ENCODE results near the gene SLC4A1AP. TPM values are rescaled to one million over a fixed set of nuclear protein-coding genes. Genes with fewer than 3 reads are reported as not detected.

Gene SLC4A1AP
- total RNA-seq, 1 experiment from 2014 or later, result 33.8 TPM

DNA sequence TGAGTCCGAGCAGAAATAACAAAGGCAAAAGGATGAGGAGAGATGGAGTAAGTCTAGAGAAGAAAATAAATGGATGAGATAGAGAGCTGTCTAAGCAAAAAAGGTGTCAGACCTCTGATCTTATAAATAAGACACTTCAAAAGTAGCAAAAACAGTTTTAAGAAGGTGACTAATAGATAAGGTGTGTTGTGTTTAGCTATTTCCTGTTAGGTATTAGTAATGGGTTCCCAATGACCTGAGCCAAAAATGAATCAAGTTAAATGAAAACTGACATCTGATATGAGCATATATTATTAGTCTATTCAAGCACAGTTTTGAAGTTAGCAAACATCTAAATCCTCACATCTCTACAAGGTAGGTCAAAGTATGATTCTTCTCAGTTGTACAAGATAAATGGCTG is 10.9 kb upstream of the SLC4A1AP start:
- no peaks in the 10 kb centered on the region for H3K27me3 Mint-ChIP-seq (ENCODE audit: insufficient read depth, unreplicated experiment)
- no peak overlapping the region for H3K4me3 Mint-ChIP-seq (ENCODE audit: unreplicated experiment)
- H3K36me3 ChIP-seq (ENCODE audit: control insufficient read depth, insufficient read depth, low read length), result peaks cover 9% of the 10 kb centered on the region
- no peak overlapping the region for H3K27ac Mint-ChIP-seq (ENCODE audit: unreplicated experiment)
- no peaks in the 10 kb centered on the region for H3K9me3 Mint-ChIP-seq (ENCODE audit: unreplicated experiment)
- ChIA-PET CTCF (no interaction called here), POLR2A (interaction anchor here (0.5 kb wide), 1 partner anchor 66 kb away, joined by 3 read pairs; no protein-coding TSS in a partner anchor)
- H3K27me3 ChIP-seq (replicated peaks; ENCODE audit: control insufficient read depth, insufficient read depth, low read length), result no peaks in the 10 kb centered on the region
- H3K4me1 Mint-ChIP-seq (ENCODE audit: low read depth, unreplicated experiment), result peaks cover 6% of the 10 kb centered on the region
- DNase-seq, result no peak
- H3K4me3 ChIP-seq (ENCODE audit: low read depth, low read length), result no peak overlapping the region
- H3K36me3 Mint-ChIP-seq (ENCODE audit: insufficient read depth, unreplicated experiment), result peaks cover 79% of the 10 kb centered on the region
- no TSS peak for BruUV-seq (replicated peaks)
- intact Hi-C loops (cut with micrococcal nuclease; ENCODE audit: unreplicated experiment), result no loop called here
- H3K9me3 ChIP-seq, result no peaks in the 10 kb centered on the region
- TF ChIP-seq, protein P1, sequence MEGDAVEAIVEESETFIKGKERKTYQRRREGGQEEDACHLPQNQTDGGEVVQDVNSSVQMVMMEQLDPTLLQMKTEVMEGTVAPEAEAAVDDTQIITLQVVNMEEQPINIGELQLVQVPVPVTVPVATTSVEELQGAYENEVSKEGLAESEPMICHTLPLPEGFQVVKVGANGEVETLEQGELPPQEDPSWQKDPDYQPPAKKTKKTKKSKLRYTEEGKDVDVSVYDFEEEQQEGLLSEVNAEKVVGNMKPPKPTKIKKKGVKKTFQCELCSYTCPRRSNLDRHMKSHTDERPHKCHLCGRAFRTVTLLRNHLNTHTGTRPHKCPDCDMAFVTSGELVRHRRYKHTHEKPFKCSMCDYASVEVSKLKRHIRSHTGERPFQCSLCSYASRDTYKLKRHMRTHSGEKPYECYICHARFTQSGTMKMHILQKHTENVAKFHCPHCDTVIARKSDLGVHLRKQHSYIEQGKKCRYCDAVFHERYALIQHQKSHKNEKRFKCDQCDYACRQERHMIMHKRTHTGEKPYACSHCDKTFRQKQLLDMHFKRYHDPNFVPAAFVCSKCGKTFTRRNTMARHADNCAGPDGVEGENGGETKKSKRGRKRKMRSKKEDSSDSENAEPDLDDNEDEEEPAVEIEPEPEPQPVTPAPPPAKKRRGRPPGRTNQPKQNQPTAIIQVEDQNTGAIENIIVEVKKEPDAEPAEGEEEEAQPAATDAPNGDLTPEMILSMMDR (IDR thresholded peaks at IDR 0.05; ENCODE audit: insufficient read depth in 1 of 2, low read depth in 1 of 2, low read length in 1 of 2, severe bottlenecking in 1 of 2, unreplicated experiment in 1 of 2), result no peak
- H3K4me1 ChIP-seq, result 0 out of 2 replicates have a peak, but pooled peaks cover 3% of the 10 kb centered on the region

DNA sequence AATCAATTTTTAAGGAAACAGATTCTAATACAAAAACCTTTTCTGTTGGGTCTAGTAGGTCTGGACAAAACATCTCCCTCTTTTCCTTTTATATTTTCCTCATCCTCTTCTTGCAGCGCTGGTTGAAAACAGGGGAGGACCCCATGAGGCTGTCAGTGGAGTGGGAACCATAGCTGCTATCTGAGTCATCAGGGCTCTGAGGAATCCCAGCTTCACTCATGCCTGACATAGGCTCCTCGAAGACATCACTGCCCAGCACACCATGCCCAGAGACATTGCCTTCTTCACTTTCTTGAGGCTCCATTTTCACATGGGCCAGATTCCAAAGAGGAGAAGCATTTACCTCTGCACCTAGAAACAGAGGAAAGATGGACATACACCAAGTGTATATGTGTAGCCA is 10.3 kb upstream of the SLC4A1AP start:
- H3K27me3 Mint-ChIP-seq (ENCODE audit: insufficient read depth, unreplicated experiment), result no peaks in the 10 kb centered on the region
- CTCF ChIA-PET, result no interaction called here
- intact Hi-C loops (cut with micrococcal nuclease; ENCODE audit: unreplicated experiment), result no loop called here
- no peaks in the 10 kb centered on the region for H3K9me3 Mint-ChIP-seq (ENCODE audit: unreplicated experiment)
- no TSS peak for BruUV-seq (replicated peaks)
- Histone ChIP-seq H3K4me1 (0 out of 2 replicates have a peak, but pooled peaks cover 3% of the 10 kb centered on the region), H3K36me3 (ENCODE audit: control insufficient read depth, insufficient read depth, low read length) (peaks cover 7% of the 10 kb centered on the region), H3K4me3 (ENCODE audit: low read depth, low read length) (no peak overlapping the region), H3K9me3 (no peaks in the 10 kb centered on the region), H3K27me3 (replicated peaks; ENCODE audit: control insufficient read depth, insufficient read depth, low read length) (no peaks in the 10 kb centered on the region)
- H3K36me3 Mint-ChIP-seq (ENCODE audit: insufficient read depth, unreplicated experiment), result peaks cover 73% of the 10 kb centered on the region
- H3K4me3 Mint-ChIP-seq (ENCODE audit: unreplicated experiment), result no peak overlapping the region
- peaks cover 6% of the 10 kb centered on the region for H3K4me1 Mint-ChIP-seq (ENCODE audit: low read depth, unreplicated experiment)
- POLR2A ChIA-PET, result interaction anchor here (0.5 kb wide), 1 partner anchor 67 kb away, joined by 3 read pairs; no protein-coding TSS in a partner anchor
- no peak overlapping the region for H3K27ac Mint-ChIP-seq (ENCODE audit: unreplicated experiment)
- DNase-seq, result no peak
- TF ChIP-seq, protein P1 (IDR thresholded peaks at IDR 0.05; ENCODE audit: insufficient read depth in 1 of 2, low read depth in 1 of 2, low read length in 1 of 2, severe bottlenecking in 1 of 2, unreplicated experiment in 1 of 2), result no peak

DNA sequence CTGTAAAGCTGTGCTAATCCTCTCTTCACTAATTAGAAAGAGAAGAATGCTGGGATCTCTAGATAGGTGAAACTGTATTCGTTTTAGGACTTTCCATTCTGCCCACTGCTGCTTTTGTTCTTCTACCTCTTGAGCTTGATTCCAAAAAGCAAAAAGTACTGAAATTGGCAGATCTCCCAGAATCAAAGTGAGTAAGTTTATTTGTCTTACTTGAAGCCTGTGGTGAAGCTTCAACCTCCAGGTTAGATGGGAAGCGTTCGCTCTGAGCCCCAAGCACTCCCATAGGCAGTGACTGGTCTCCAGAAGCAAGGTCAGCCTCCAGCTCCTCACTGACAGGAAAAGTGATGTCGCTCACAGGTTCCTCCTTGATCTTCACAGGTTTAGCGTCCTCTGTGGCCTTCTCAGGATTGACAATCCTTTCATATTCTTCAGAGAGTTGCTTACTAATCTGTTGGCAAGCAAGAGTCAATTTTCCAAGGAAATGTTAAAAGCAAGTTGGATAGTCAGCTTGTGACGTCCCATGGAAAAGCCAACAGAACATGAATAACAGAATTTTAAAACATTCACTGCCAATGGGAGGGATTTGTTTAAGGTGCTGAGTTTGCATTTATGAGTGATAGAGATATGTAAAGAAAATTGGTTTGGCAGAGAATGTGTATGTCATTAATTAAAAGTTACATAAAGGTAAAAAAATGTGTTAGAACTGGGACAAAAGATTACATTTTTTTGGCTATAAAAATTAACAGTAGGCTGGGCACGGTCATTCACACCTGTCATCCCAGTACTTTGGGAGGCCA is 8.3 kb upstream of the SLC4A1AP start:
- CTCF ChIA-PET, result no interaction called here
- intact Hi-C loops (cut with micrococcal nuclease; ENCODE audit: unreplicated experiment), result no loop called here
- POLR2A ChIA-PET, result no interaction called here
- TF ChIP-seq, protein P1 (IDR thresholded peaks at IDR 0.05; ENCODE audit: insufficient read depth in 1 of 2, low read depth in 1 of 2, low read length in 1 of 2, severe bottlenecking in 1 of 2, unreplicated experiment in 1 of 2), result no peak
- Mint-ChIP-seq H3K27ac (ENCODE audit: unreplicated experiment) (no peak overlapping the region), H3K36me3 (ENCODE audit: insufficient read depth, unreplicated experiment) (peaks cover 72% of the 10 kb centered on the region), H3K9me3 (ENCODE audit: unreplicated experiment) (no peaks in the 10 kb centered on the region), H3K4me1 (ENCODE audit: low read depth, unreplicated experiment) (peaks cover 6% of the 10 kb centered on the region), H3K27me3 (ENCODE audit: insufficient read depth, unreplicated experiment) (no peaks in the 10 kb centered on the region), H3K4me3 (ENCODE audit: unreplicated experiment) (no peak overlapping the region)
- 0 out of 2 replicates have a peak, but pooled peaks cover 3% of the 10 kb centered on the region for H3K4me1 ChIP-seq
- no peak overlapping the region for H3K4me3 ChIP-seq (ENCODE audit: low read depth, low read length)
- no peaks in the 10 kb centered on the region for H3K9me3 ChIP-seq
- no peaks in the 10 kb centered on the region for H3K27me3 ChIP-seq (replicated peaks; ENCODE audit: control insufficient read depth, insufficient read depth, low read length)
- H3K36me3 ChIP-seq (ENCODE audit: control insufficient read depth, insufficient read depth, low read length), result peaks cover 6% of the 10 kb centered on the region
- no TSS peak for BruUV-seq (replicated peaks)
- DNase-seq, result no peak

Measured in Caco-2 (cell line).